GM10266 (cell line): Measurements from ENCODE around the gene NAXD.
A peak's percentile ranks its signal among the peaks of the same experiment; 100 is the strongest.

ENCODE experiments used
- DNase-seq: peaks from one replicate; pipeline ENCODE4 v3.0.0; 2012; ENCODE audit errors: extremely low spot score
- CTCF ChIP-seq: IDR thresholded peaks from 2 replicates; pipeline ENCODE4 v1.5.1; 2012; ENCODE audit warnings: mild to moderate bottlenecking, low read depth; ENCODE audit not compliant: control insufficient read depth, insufficient read depth; ENCODE audit errors: missing control alignments

NAXD gene

GRCh38 chr13:110615005-110615321 is 382 bp upstream of the NAXD start:
- DNase-seq, result no peak
- no peak for TF ChIP-seq CTCF

GRCh38 chr13:110616103-110617101 is 1.1 kb downstream of the NAXD start:
- no peak for TF ChIP-seq CTCF
- peak; percentile 79 for DNase-seq

- DNase-seq, result no peak
- no peak for TF ChIP-seq CTCF
Observed at GRCh38 chr13:110617321-110618072, 2.2 kb downstream of the NAXD start.

- DNase-seq, result no peak
- no peak for TF ChIP-seq CTCF
Observed at GRCh38 chr13:110618167-110618566, 2.8 kb downstream of the NAXD start.

GRCh38 chr13:110618780-110619179 is 3.4 kb downstream of the NAXD start:
- TF ChIP-seq CTCF, result no peak
- no peak for DNase-seq

GRCh38 chr13:110620596-110620995 is 5.3 kb downstream of the NAXD start:
- DNase-seq, result no peak
- no peak for TF ChIP-seq CTCF
